GM21367 (cell line): ENCODE results near the gene ARHGEF7.

Experiments used
- ATAC-seq: cut with Tn5 transposase; IDR thresholded peaks from one replicate; pipeline ENCODE4 v1.9.1; 2021; ENCODE audit not compliant: unreplicated experiment

Gene ARHGEF7

GRCh38 chr13:111270765-111271698 lies 155.9 kb downstream of the ARHGEF7 start:
- no peak for ATAC-seq

GRCh38 chr13:111272117-111272516 lies 157.0 kb downstream of the ARHGEF7 start:
- ATAC-seq = no peak

- ATAC-seq = no peak
These were observed 160.3 kb downstream of the ARHGEF7 start for GRCh38 chr13:111275382-111275781.

GRCh38 chr13:111275995-111276618 lies 161.0 kb downstream of the ARHGEF7 start:
- no peak for ATAC-seq

GRCh38 chr13:111278258-111278657 lies 163.1 kb downstream of the ARHGEF7 start:
- no peak for ATAC-seq

- ATAC-seq = no peak
These were observed 163.9 kb downstream of the ARHGEF7 start for GRCh38 chr13:111278743-111279652.

- ATAC-seq = no peak
These were observed 165.1 kb downstream of the ARHGEF7 start for GRCh38 chr13:111280226-111280625.

GRCh38 chr13:111280681-111281585 lies 165.8 kb downstream of the ARHGEF7 start:
- ATAC-seq = no peak

- ATAC-seq = no peak
These were observed 166.7 kb downstream of the ARHGEF7 start for GRCh38 chr13:111281751-111282311.

GRCh38 chr13:111282425-111282824 lies 167.3 kb downstream of the ARHGEF7 start:
- ATAC-seq = no peak

GRCh38 chr13:111282997-111283396 lies 167.9 kb downstream of the ARHGEF7 start:
- no peak for ATAC-seq

GRCh38 chr13:111283457-111283856 lies 168.3 kb downstream of the ARHGEF7 start:
- ATAC-seq = no peak

GRCh38 chr13:111283991-111284390 lies 168.9 kb downstream of the ARHGEF7 start:
- no peak for ATAC-seq

- ATAC-seq = no peak
These were observed 169.5 kb downstream of the ARHGEF7 start for GRCh38 chr13:111284565-111284964.

GRCh38 chr13:111286162-111286561 lies 171.1 kb downstream of the ARHGEF7 start:
- ATAC-seq = no peak

GRCh38 chr13:111286749-111287148 lies 171.6 kb downstream of the ARHGEF7 start:
- ATAC-seq = no peak

GRCh38 chr13:111287201-111287600 lies 172.1 kb downstream of the ARHGEF7 start:
- ATAC-seq = no peak

- no peak for ATAC-seq
These were observed 173.2 kb downstream of the ARHGEF7 start for GRCh38 chr13:111288276-111288675.

GRCh38 chr13:111289251-111289650 lies 174.1 kb downstream of the ARHGEF7 start:
- no peak for ATAC-seq

- no peak for ATAC-seq
These were observed 176.8 kb downstream of the ARHGEF7 start for GRCh38 chr13:111291908-111292307.
